Kidney (tissue), 14 donors: ENCODE data around the gene EMP2. TPM values are rescaled to one million over a fixed set of nuclear protein-coding genes. Genes with fewer than 3 reads are reported as not detected.
"Not testable (repeated sequence)": the region's sequence is repeated elsewhere in the genome, so short reads cannot be mapped to it uniquely, and the experiment has no call there.

Experiments
- DNase-seq, 5 donors: peaks; one replicate each; pipeline ENCODE4 v3.0.0-alpha.2; 2013 to 2020
- FAIRE-seq: peaks from 2 replicates; lab custom pipeline; 2012; peaks lifted over from hg19 to GRCh38; lab: Jason Lieb, UNC
- H3K27ac ChIP-seq, 2 donors: one replicate each; pipeline ENCODE4 v1.7.0; 2013; ENCODE audit warnings: low read depth in 2 of 2, low read length in 2 of 2, inconsistent platforms in 1 of 2
- H3K27me3 ChIP-seq: one replicate; pipeline ENCODE4 v1.7.1; 2013; ENCODE audit warnings: low read length, inconsistent platforms; ENCODE audit not compliant: control insufficient read depth, insufficient read depth
- H3K36me3 ChIP-seq, 3 donors: one replicate each; pipeline versions ENCODE4 v1.7.0 to v1.7.1; 2013; ENCODE audit warnings: low read length in 3 of 3, control low read depth in 1 of 3, inconsistent platforms in 1 of 3; ENCODE audit not compliant: insufficient read depth in 3 of 3, control insufficient read depth in 2 of 3
- H3K4me1 ChIP-seq, 3 donors: one replicate each; pipeline versions ENCODE4 v1.7.0 to v1.7.1; 2013; ENCODE audit warnings: low read length in 3 of 3, inconsistent platforms in 1 of 3, low read depth in 1 of 3; ENCODE audit not compliant: control insufficient read depth in 2 of 3, insufficient read depth in 2 of 3
- H3K4me3 ChIP-seq, 3 donors: one replicate each; pipeline versions ENCODE4 v1.7.0 to v1.8.1; 2013; ENCODE audit warnings: low read length in 3 of 3, control low read depth in 1 of 3, inconsistent platforms in 1 of 3
- H3K9ac ChIP-seq, 3 donors: one replicate each; pipeline versions ENCODE4 v1.7.0 to v1.7.1; 2013; ENCODE audit warnings: low read length in 3 of 3, control low read depth in 1 of 3, inconsistent platforms in 1 of 3
- H3K9me3 ChIP-seq, 3 donors: one replicate each; pipeline versions ENCODE4 v1.7.0 to v1.7.1; 2013; ENCODE audit warnings: low read length in 3 of 3, control low read depth in 1 of 3, inconsistent platforms in 1 of 3; ENCODE audit not compliant: control insufficient read depth in 2 of 3, insufficient read depth in 1 of 3
- intact Hi-C: fragments of 100-400 bp; cut with DNase I; formaldehyde crosslinking; loops from one replicate; pipeline ENCODE4 v1.11.1; 2022
- polyA plus RNA-seq: library from polyadenylated mRNA; stranded (reverse); fragments of 350-450 nt; fragmentation: Illumina TruSeq; extraction: RNeasy Lipid Tissue Mini Kit (QIAGEN cat#74804); gene quantifications from one replicate; pipeline ENCODE4 v1.2.3, GENCODE V29; 2014; ENCODE audit warnings: low read depth, low replicate concordance; ENCODE audit not compliant: insufficient read depth
- total RNA-seq: library from RNA; stranded (reverse); fragmentation: NEBNext Ultra II Directional; extraction: Animal tissue kit (Norgen Biotek cat#: 25700); gene quantifications from one replicate; pipeline ENCODE4 v1.2.1, GENCODE V29; 2021
- TF ChIP-seq, protein P1 (sequence below): IDR thresholded peaks from 3 replicates; pipeline ENCODE4 v1.5.1; 2012; ENCODE audit warnings: mild to moderate bottlenecking, moderate library complexity, borderline replicate concordance; ENCODE audit not compliant: insufficient read depth; ENCODE audit errors: extremely low read depth
- donor health status: control.
- donor health status: control.
- donor health status: control.
- donor health status: control.
- donor health status: control.
- donor health status: DM: yes; HTN: yes; CAD: no.
- donor health status: Normal renal cell carcinoma (clear cell type).

EMP2 gene
- total and polyA plus RNA-seq, 2 donors from 2014 or later, result 14.5 to 25.8 TPM

DNA sequence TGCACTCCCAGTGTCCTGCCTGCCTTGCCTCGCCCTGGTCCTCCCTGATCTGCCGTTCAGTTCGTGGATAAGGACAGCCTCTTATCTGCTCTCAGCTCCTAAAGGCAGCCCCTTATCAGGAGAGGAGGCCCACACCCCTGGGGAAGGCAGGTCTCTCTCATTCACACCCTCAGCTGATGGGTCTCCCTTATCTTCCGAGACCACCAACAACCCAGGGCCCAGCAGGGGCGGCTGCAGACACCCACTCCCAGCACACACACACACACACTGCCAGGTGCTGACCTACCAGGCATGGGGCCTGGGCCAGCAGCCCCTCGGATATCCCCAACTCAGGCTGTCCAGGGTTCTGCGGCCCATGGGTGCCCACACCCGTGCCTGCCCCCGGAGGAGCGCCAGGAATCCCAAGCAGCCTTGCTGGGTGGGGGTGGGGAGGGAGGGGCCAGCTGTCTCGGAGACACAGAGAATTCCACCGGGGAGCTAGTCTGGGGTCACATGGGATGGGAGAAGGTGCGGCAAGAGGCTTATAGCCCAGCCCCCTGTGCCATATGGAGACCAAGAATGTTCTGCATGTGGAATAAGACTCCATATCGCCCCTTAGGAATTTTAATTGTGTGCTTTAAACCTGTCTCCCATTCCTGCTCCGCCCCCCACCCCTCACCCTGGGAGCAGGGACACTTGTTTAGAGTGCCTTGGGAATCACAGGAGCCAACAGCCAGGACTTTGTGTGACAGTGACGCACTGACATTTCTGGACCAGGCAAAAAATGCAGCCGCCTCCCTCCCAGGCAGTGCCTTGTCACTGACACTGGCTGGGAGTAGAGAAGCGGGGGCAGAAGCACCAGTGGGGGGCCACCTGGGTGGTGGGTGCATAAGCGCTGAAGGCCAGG lies 41.9 kb upstream of the EMP2 start:
- intact Hi-C loops, result no loop called here
- DNase-seq (peak in 2 of 5 donors; percentile 19), FAIRE-seq (no peak)

DNA sequence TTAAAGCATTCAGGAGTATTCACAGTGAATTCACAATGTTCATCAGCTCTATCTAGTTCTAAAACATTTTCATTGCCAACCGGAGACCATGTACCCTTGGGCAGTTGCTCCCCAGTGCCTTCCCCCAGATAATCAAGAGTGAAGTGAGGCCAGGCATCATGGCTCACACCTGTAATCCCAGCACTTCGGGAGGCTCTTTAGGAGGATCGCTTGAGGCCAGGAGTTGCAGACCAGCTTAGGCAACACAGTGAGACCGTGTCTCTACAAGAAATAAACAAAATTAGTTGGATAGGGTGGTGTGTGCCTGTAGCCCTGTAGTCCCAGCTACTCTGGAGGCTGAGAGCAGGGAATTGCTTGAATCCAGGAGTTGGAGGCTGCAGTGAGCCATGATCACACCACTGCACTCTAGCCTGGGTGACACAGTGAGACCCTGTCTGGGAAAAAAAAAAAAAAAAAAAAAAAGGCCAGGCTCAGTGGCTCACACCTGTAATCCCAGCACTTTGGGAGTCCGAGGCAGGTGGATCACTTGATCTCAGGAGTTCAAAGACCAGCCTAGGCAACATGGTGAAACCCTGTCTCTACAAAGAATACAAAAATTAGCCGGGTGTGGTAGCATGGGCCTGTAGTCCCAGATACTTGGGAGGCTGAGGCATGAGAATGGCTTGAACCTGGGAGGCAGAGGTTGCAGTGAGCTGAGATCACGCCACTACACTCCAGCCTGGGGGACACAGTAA lies 41.0 kb upstream of the EMP2 start:
- DNase-seq, intact Hi-C loops, H3K27me3 ChIP-seq, H3K4me1 ChIP-seq, H3K9me3 ChIP-seq, H3K36me3 ChIP-seq, H3K27ac ChIP-seq, H3K4me3 ChIP-seq, FAIRE-seq, H3K9ac ChIP-seq: not testable (repeated sequence)

More for the DNA sequence above, 41.9 kb upstream of the EMP2 start:
- Histone ChIP-seq H3K27me3 (no peaks in the 10 kb centered on the region), H3K27ac (no peak overlapping the region), H3K36me3 (no peaks in the 10 kb centered on the region), H3K4me1 (no peaks in the 10 kb centered on the region), H3K4me3 (no peak overlapping the region), H3K9me3 (no peaks in the 10 kb centered on the region), H3K9ac (no peak overlapping the region)
- TF ChIP-seq, protein P1, sequence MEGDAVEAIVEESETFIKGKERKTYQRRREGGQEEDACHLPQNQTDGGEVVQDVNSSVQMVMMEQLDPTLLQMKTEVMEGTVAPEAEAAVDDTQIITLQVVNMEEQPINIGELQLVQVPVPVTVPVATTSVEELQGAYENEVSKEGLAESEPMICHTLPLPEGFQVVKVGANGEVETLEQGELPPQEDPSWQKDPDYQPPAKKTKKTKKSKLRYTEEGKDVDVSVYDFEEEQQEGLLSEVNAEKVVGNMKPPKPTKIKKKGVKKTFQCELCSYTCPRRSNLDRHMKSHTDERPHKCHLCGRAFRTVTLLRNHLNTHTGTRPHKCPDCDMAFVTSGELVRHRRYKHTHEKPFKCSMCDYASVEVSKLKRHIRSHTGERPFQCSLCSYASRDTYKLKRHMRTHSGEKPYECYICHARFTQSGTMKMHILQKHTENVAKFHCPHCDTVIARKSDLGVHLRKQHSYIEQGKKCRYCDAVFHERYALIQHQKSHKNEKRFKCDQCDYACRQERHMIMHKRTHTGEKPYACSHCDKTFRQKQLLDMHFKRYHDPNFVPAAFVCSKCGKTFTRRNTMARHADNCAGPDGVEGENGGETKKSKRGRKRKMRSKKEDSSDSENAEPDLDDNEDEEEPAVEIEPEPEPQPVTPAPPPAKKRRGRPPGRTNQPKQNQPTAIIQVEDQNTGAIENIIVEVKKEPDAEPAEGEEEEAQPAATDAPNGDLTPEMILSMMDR, result no peak

DNA sequence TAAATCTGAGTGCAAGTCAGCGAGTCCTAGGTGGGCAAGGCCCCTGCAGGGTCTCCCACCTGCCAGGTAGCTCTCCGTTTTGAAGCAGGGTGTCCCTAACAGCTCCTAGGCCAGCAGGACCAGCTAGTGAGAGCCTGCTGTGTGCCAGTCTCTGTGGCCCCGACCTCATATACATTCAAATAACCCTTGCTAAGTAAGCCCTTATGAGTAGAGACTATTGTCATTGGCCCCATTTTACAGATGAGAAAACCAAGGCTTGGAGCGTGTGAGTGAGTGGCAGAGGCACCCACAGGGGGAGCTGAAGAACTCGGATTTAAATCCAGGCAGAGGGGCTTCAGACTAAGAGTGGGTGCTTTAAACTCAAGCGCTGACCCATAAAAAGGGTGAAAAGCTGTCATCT lies 39.7 kb upstream of the EMP2 start:
- Histone ChIP-seq H3K27me3 (no peaks in the 10 kb centered on the region), H3K9ac (no peak overlapping the region), H3K4me1 (no peaks in the 10 kb centered on the region), H3K9me3 (no peaks in the 10 kb centered on the region), H3K4me3 (peak overlapping the region in 1 of 3 donors; percentile 4), H3K27ac (no peak overlapping the region), H3K36me3 (no peaks in the 10 kb centered on the region)
- DNase-seq (no peak), FAIRE-seq (no peak)
- intact Hi-C loops, result no loop called here
- TF ChIP-seq, protein P1, result no peak

DNA sequence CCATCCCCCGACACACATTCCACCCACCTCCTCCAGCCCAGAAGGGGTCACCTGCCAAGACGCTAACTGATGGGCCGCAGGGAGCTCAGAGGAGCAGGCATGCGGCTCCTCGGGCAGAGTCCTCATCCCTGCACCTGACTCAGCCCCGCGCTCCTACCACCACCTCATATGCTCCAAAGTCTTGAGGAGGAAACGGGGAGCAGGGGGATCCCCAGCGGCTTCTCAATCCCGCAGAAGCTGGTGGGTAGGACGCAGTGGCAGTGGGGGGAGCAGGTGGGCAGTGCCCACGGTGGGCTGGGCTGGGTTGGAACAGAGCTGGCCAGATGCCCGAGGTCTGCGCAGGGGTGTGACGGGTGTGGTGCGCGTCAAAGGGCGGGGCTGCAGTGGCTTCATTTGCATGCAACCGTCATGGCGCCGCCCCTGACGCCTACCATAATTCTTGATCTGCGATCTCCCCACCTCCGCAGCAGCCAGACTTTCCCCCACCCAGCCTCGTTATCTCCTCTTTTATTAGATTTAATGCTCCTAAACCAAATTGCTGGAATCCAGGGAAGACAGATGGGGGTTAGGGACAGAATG lies 39.0 kb upstream of the EMP2 start:
- DNase-seq (peak in 4 of 5 donors; percentile 43 to 71 (median 56)), FAIRE-seq (no peak)
- H3K36me3 ChIP-seq, result no peaks in the 10 kb centered on the region
- H3K9ac ChIP-seq, result no peak overlapping the region
- H3K9me3 ChIP-seq, result no peaks in the 10 kb centered on the region
- intact Hi-C loops, result no loop called here
- no peaks in the 10 kb centered on the region for H3K4me1 ChIP-seq
- no peaks in the 10 kb centered on the region for H3K27me3 ChIP-seq
- no peak overlapping the region for H3K27ac ChIP-seq
- peak overlapping the region in 1 of 3 donors; percentile 4 for H3K4me3 ChIP-seq
- TF ChIP-seq, protein P1, result no peak
